Right lung (tissue), 5 donors: Measurements from ENCODE around the gene CLCN2. TPM values are rescaled to one million over a fixed set of nuclear protein-coding genes. Genes with fewer than 3 reads are reported as not detected.
A peak's percentile ranks its signal among the peaks of the same experiment; 100 is the strongest.

ENCODE experiments used
- DNase-seq, 2 donors: peaks; one replicate each; pipeline ENCODE4 v3.0.0-alpha.2; 2013
- polyA plus RNA-seq, 5 donors: library from polyadenylated mRNA; unstranded; fragments of 120-200 nt; gene quantifications; one replicate each; pipeline versions ENCODE4 v1.2.1 to v1.2.3, GENCODE V29; 2013; ENCODE audit warnings: inconsistent platforms in 1 of 5, low replicate concordance in 1 of 5; ENCODE audit not compliant: insufficient read length in 5 of 5, insufficient read depth in 1 of 5

CLCN2 gene
- polyA plus RNA-seq, 5 donors = 8.6 to 12.5 (median 9.8) TPM

GRCh38 chr3:184298759-184299487 is 62.5 kb downstream of the CLCN2 start, which contains the start of gene PSMD2:
Gene PSMD2 (plus strand): TSS chr3:184299241. CDS start chr3:184299267, 26 bp downstream.
- peak; percentile 95 to 96 for DNase-seq

GRCh38 chr3:184296616-184297015 is 64.8 kb downstream of the CLCN2 start:
- no peak for DNase-seq

Other genes with a start within 250 kb of the CLCN2 start
- 10 to 100 TPM; 54.5 to 61.9 (median 56.8) TPM for gene EIF2B5, start 226.2 kb downstream of the CLCN2 start, polyA plus RNA-seq
- 100 to 1,000 TPM in 2 of 5 donors, 10 to 100 TPM in 3; 69.5 to 103 (median 96.1) TPM for gene DVL3, start 206.2 kb downstream of the CLCN2 start, polyA plus RNA-seq
- gene AP2M1, start 186.8 kb downstream of the CLCN2 start, polyA plus RNA-seq = 100 to 1,000 TPM; 318 to 368 (median 328) TPM
- 10 to 100 TPM; 52.0 to 70.3 (median 63.0) TPM for gene ABCF3, start 175.4 kb downstream of the CLCN2 start, polyA plus RNA-seq
- 1 to 10 TPM in 4 of 5 donors, under 1 TPM in 1; 0.95 to 2.2 (median 1.6) TPM for gene VWA5B2, start 132.0 kb downstream of the CLCN2 start, polyA plus RNA-seq
- 10 to 100 TPM; 23.0 to 37.6 (median 25.5) TPM for gene ALG3, start 112.6 kb downstream of the CLCN2 start, polyA plus RNA-seq
- gene EEF1AKMT4, start 111.9 kb downstream of the CLCN2 start, polyA plus RNA-seq = 1 to 10 TPM; 1.8 to 4.0 (median 2.5) TPM
- gene CAMK2N2, start 100.1 kb downstream of the CLCN2 start, polyA plus RNA-seq = under 1 TPM; 0.13 to 0.29 (median 0.16) TPM
- gene ECE2, start 85.6 kb downstream of the CLCN2 start, polyA plus RNA-seq = under 1 TPM in 1 of 5 donors, not detected in 4; 0.13 TPM
- 100 to 1,000 TPM; 183 to 213 (median 205) TPM for gene PSMD2, start 62.4 kb downstream of the CLCN2 start, polyA plus RNA-seq
- 100 to 1,000 TPM; 141 to 216 (median 161) TPM for gene EIF4G1, start 47.0 kb downstream of the CLCN2 start, polyA plus RNA-seq
- gene FAM131A, start 24.0 kb downstream of the CLCN2 start, polyA plus RNA-seq = 10 to 100 TPM in 4 of 5 donors, 1 to 10 TPM in 1; 10.0 to 17.4 (median 15.7) TPM
- gene POLR2H, start 105 bp upstream of the CLCN2 start, polyA plus RNA-seq = 10 to 100 TPM; 80.2 to 98.2 (median 89.6) TPM
- 1 to 10 TPM; 1.1 to 2.4 (median 1.7) TPM for gene THPO, start 16.6 kb upstream of the CLCN2 start, polyA plus RNA-seq
- 10 to 100 TPM; 11.6 to 15.4 (median 15.0) TPM for gene CHRD, start 18.4 kb upstream of the CLCN2 start, polyA plus RNA-seq
- gene EPHB3, start 200.2 kb upstream of the CLCN2 start, polyA plus RNA-seq = 10 to 100 TPM; 17.7 to 35.0 (median 25.2) TPM